Bronchial epithelial cell (primary cell): ENCODE measurements around the gene TGIF2. TPM values are rescaled to one million over a fixed set of nuclear protein-coding genes. Genes with fewer than 3 reads are reported as not detected.

Source experiments
- DNase-seq: peaks from one replicate; pipeline ENCODE4 v3.0.0-alpha.2; 2010; ENCODE audit warnings: low read depth
- FAIRE-seq: peaks from 2 replicates; lab custom pipeline; 2011; peaks lifted over from hg19 to GRCh38; lab: Jason Lieb, UNC
- H3K27me3 ChIP-seq: 2 replicates; pipeline ENCODE4 v1.5.1; 2011; ENCODE audit warnings: low read length; ENCODE audit not compliant: control insufficient read depth, insufficient read depth
- H3K36me3 ChIP-seq: 2 replicates; pipeline ENCODE4 v1.5.1; 2011; ENCODE audit warnings: low read length; ENCODE audit not compliant: control insufficient read depth, insufficient read depth
- H3K4me3 ChIP-seq: 2 replicates; pipeline ENCODE4 v1.5.1; 2011; ENCODE audit warnings: mild to moderate bottlenecking, low read depth, low read length, control low read depth
- CTCF ChIP-seq: IDR thresholded peaks from 2 replicates; pipeline ENCODE4 v1.5.1; 2011; ENCODE audit warnings: mild to moderate bottlenecking, moderate library complexity, low read length, control low read depth, inconsistent platforms; ENCODE audit not compliant: insufficient read depth, severe bottlenecking
- total RNA-seq: library from RNA; depleted of rRNA; stranded (reverse); fragments of >200 nt; gene quantifications from 2 replicates; pipeline ENCODE4 v1.2.1, GENCODE V29; 2014

Gene TGIF2
- total RNA-seq = 1.9 and 8.2 TPM in 2 replicates

GRCh38 chr20:36573103-36573797 is at the start of gene TGIF2:
TSS of gene TGIF2 (plus strand) at chr20:36573597. CDS start at chr20:36578775, 5,178 bp downstream.
- no peaks in the 10 kb centered on the region for H3K27me3 ChIP-seq
- TF ChIP-seq CTCF = no peak
- DNase-seq = peak; percentile 55

GRCh38 chr20:36525620-36526365 is 47.6 kb upstream of the TGIF2 start:
- Histone ChIP-seq H3K36me3 (peaks cover 22% of the 10 kb centered on the region), H3K27me3 (no peaks in the 10 kb centered on the region), H3K4me3 (no peak overlapping the region)
- TF ChIP-seq CTCF = no peak
- FAIRE-seq (no peak), DNase-seq (no peak)

More at GRCh38 chr20:36573103-36573797, at the start of gene TGIF2:
- Histone ChIP-seq H3K4me3 (peak within 1 kb of the TSS; percentile 67), H3K36me3 (no peaks in the 10 kb centered on the region)
- FAIRE-seq = no peak

GRCh38 chr20:36526521-36527011 is 46.8 kb upstream of the TGIF2 start:
- H3K4me3 ChIP-seq = no peak overlapping the region
- H3K36me3 ChIP-seq = peaks cover 19% of the 10 kb centered on the region
- FAIRE-seq (no peak), DNase-seq (no peak)
- TF ChIP-seq CTCF = no peak
- no peaks in the 10 kb centered on the region for H3K27me3 ChIP-seq

GRCh38 chr20:36527331-36528125 is 45.9 kb upstream of the TGIF2 start:
- DNase-seq (no peak), FAIRE-seq (no peak)
- TF ChIP-seq CTCF = no peak
- Histone ChIP-seq H3K36me3 (peaks cover 19% of the 10 kb centered on the region), H3K4me3 (no peak overlapping the region), H3K27me3 (no peaks in the 10 kb centered on the region)

- peaks cover 19% of the 10 kb centered on the region for H3K36me3 ChIP-seq
- DNase-seq (no peak), FAIRE-seq (no peak)
- no peaks in the 10 kb centered on the region for H3K27me3 ChIP-seq
- TF ChIP-seq CTCF = no peak
- no peak overlapping the region for H3K4me3 ChIP-seq
Observed at GRCh38 chr20:36528176-36528874, 45.1 kb upstream of the TGIF2 start.
